ENCODE data around the gene CDS2. TPM values are rescaled to one million over a fixed set of nuclear protein-coding genes. Genes with fewer than 3 reads are reported as not detected.

CDS2 gene
- total and polyA plus RNA-seq, 2 of the 13 experiments (the other 11 are each of a cell fraction or from before 2014, with no cell fraction given), result 81.3 to 153 TPM

GRCh38 chr20:5182615-5183254, 55.9 kb downstream of the CDS2 start (continued):
- TF ChIP-seq BORCS8-MEF2B (CRISPR knock-in tag; IDR thresholded peaks at IDR 0.05) (no peak), NRL (CRISPR knock-in tag; IDR thresholded peaks at IDR 0.05; ENCODE audit: borderline replicate concordance) (no peak), KAT2B (IDR thresholded peaks at IDR 0.05; ENCODE audit: borderline replicate concordance, low read depth, low read length) (no peak; the same call in 1 of the 2 replicates), SALL2 (CRISPR knock-in tag; IDR thresholded peaks at IDR 0.05) (no peak), THAP11 (CRISPR knock-in tag; IDR thresholded peaks at IDR 0.05) (no peak), BRF2 (CRISPR knock-in tag; IDR thresholded peaks at IDR 0.05) (no peak), SNAPC4 (CRISPR knock-in tag; IDR thresholded peaks at IDR 0.05) (no peak), PRDM10 (CRISPR knock-in tag; IDR thresholded peaks at IDR 0.05; ENCODE audit: low read depth) (no peak), ARID2 (CRISPR knock-in tag; IDR thresholded peaks at IDR 0.05; ENCODE audit: borderline replicate concordance) (no peak), ZNF275 (CRISPR knock-in tag; IDR thresholded peaks at IDR 0.05; ENCODE audit: borderline replicate concordance) (no peak), SOX5 (CRISPR knock-in tag; IDR thresholded peaks at IDR 0.05; ENCODE audit: borderline replicate concordance) (peak; percentile 30; the same call in 1 of the 2 replicates), BCL6 (CRISPR knock-in tag; IDR thresholded peaks at IDR 0.05) (peak; percentile 95), ZNF354B (CRISPR knock-in tag; IDR thresholded peaks at IDR 0.05) (no peak), SOX13 (IDR thresholded peaks at IDR 0.05) (no peak), SOX13 (CRISPR knock-in tag; conservative IDR thresholded peaks at IDR 0.05 in 1 of 2, IDR thresholded peaks at IDR 0.05 in 1 of 2) (0 out of 4 replicates have a peak, but pooled peaks of 1 of the 2 experiments have one; percentile 15), ZNF205 (CRISPR knock-in tag; IDR thresholded peaks at IDR 0.05) (peak; percentile 78)

Data from HepG2 (cell line).